Endothelial cell (in vitro differentiated cells): Measurements from ENCODE around the gene KDM1A. TPM values are rescaled to one million over a fixed set of nuclear protein-coding genes. Genes with fewer than 3 reads are reported as not detected.

ENCODE experiments used
- DNase-seq: peaks from one replicate; pipeline ENCODE4 v3.0.0; 2021; ENCODE audit warnings: low spot score
- H3K27ac Mint-ChIP-seq: one replicate; pipeline ENCODE4 v1.8.0; 2021; ENCODE audit warnings: mixed read lengths, inconsistent platforms; ENCODE audit not compliant: unreplicated experiment
- H3K27me3 Mint-ChIP-seq: one replicate; pipeline ENCODE4 v1.8.0; 2021; ENCODE audit warnings: mild to moderate bottlenecking, moderate library complexity, mixed read lengths, inconsistent platforms; ENCODE audit not compliant: unreplicated experiment
- H3K36me3 Mint-ChIP-seq: one replicate; pipeline ENCODE4 v1.8.0; 2021; ENCODE audit warnings: mild to moderate bottlenecking, low read depth, mixed read lengths, inconsistent platforms; ENCODE audit not compliant: unreplicated experiment
- H3K4me1 Mint-ChIP-seq: one replicate; pipeline ENCODE4 v1.8.0; 2021; ENCODE audit warnings: mild to moderate bottlenecking, mixed read lengths, inconsistent platforms; ENCODE audit not compliant: unreplicated experiment
- H3K4me3 Mint-ChIP-seq: one replicate; pipeline ENCODE4 v1.8.0; 2021; ENCODE audit warnings: mild to moderate bottlenecking, mixed read lengths, inconsistent platforms; ENCODE audit not compliant: unreplicated experiment
- H3K9me3 Mint-ChIP-seq: one replicate; pipeline ENCODE4 v1.8.0; 2021; ENCODE audit warnings: mixed read lengths, inconsistent platforms; ENCODE audit not compliant: unreplicated experiment
- total RNA-seq: library from RNA; stranded (reverse); fragmentation: NEBNext Ultra II Directional; extraction: Animal tissue kit (Norgen Biotek cat#: 25700); gene quantifications from one replicate; pipeline ENCODE4 v1.2.1, GENCODE V29; 2021; ENCODE audit not compliant: unreplicated experiment
- TF ChIP-seq, protein P1 (sequence below): fragments of 200-600 bp; sonication (generic); IDR thresholded peaks from one replicate; pipeline ENCODE4 v1.5.0; 2021; ENCODE audit warnings: antibody characterized with exemption; ENCODE audit not compliant: unreplicated experiment

KDM1A gene
- total RNA-seq, 1 donor from 2014 or later, result 105 TPM

DNA sequence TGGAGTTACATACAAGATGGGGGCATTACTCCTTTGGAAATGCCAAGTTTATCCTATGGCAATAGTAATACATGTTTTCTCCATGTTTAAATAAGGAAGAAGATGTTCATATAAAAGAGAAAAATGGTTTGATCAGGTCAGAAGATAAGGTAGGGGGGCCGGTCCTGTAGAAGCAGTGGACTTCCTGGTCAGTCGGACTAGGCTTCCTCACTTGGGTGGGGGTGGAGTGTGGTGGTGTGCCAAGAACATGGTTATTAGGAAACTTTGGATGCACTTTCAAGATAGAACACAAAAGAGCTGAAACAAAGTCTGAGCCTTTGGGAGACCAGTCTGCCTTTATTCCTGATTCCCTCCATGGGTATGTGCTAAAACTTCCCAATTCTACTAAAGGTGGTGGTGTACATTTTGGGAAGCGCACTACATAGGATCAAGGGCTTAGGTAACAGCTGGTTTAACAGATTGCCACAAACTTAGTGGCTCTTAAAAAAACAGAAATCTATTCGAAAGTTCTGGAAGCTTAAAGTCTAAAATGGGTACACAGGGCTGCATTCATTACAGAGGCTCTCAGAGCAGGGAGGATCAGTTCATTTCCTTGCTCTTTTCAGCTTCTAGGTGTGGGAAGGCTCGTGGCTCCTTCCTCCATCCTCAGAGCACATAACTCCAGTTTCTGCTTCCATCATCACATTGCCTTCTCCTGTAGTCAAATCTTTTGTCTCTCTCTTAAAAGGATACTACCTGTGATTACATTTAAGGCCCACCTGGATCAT is 64.6 kb downstream of the KDM1A start:
- Mint-ChIP-seq H3K9me3 (no peaks in the 10 kb centered on the region), H3K4me1 (peaks cover 19% of the 10 kb centered on the region), H3K27ac (no peak overlapping the region), H3K4me3 (peak overlapping the region; percentile 56), H3K36me3 (peaks cover 68% of the 10 kb centered on the region), H3K27me3 (peaks cover 13% of the 10 kb centered on the region)
- TF ChIP-seq, protein P1, sequence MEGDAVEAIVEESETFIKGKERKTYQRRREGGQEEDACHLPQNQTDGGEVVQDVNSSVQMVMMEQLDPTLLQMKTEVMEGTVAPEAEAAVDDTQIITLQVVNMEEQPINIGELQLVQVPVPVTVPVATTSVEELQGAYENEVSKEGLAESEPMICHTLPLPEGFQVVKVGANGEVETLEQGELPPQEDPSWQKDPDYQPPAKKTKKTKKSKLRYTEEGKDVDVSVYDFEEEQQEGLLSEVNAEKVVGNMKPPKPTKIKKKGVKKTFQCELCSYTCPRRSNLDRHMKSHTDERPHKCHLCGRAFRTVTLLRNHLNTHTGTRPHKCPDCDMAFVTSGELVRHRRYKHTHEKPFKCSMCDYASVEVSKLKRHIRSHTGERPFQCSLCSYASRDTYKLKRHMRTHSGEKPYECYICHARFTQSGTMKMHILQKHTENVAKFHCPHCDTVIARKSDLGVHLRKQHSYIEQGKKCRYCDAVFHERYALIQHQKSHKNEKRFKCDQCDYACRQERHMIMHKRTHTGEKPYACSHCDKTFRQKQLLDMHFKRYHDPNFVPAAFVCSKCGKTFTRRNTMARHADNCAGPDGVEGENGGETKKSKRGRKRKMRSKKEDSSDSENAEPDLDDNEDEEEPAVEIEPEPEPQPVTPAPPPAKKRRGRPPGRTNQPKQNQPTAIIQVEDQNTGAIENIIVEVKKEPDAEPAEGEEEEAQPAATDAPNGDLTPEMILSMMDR, result no peak
- no peak for DNase-seq

DNA sequence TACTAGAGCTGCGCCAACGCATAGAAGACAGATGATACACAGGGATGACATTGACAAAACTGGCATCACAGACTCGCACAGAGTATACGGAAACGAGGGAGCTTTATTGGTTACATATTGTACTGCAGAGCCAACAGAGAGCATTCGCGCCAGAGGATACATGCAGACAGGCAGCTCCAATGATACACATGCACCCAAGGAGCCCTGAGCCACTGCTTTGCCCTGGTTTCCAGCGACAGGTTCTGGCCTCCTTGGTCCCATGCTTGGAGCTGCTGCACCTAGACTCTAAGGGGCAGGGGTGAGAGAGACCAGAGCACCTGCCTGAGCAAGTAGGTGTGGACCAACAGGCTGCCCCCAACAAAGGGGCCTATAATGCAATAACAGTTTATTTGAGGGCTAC is 65.6 kb downstream of the KDM1A start:
- Mint-ChIP-seq H3K36me3 (peaks cover 60% of the 10 kb centered on the region), H3K27me3 (peaks cover 13% of the 10 kb centered on the region), H3K27ac (no peak overlapping the region), H3K4me1 (peaks cover 19% of the 10 kb centered on the region), H3K9me3 (no peaks in the 10 kb centered on the region), H3K4me3 (peak overlapping the region; percentile 56)
- TF ChIP-seq, protein P1, result no peak
- DNase-seq, result no peak

DNA sequence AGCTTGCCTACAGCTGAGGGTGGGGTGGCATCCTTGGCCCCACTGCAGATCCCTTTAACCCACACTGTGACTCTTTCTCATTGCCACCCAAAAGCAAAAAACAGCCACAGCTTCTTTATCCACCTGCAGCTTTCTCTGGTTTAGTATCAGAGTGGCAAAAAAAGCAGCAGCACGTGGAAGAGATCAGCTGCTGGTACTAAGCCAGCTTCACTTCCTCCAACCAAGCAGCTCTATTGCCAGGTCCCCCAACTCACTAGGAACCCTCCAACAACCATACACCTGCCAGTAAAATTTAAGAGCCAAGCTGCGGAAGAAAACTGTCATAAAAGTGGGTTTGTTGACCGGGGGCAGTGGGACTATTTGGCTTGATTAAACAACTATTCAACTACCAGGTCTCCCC is 66.4 kb downstream of the KDM1A start:
- Mint-ChIP-seq H3K36me3 (peaks cover 63% of the 10 kb centered on the region), H3K9me3 (no peaks in the 10 kb centered on the region), H3K4me3 (no peak overlapping the region), H3K4me1 (peaks cover 19% of the 10 kb centered on the region), H3K27me3 (peaks cover 10% of the 10 kb centered on the region), H3K27ac (no peak overlapping the region)
- no peak for DNase-seq
- TF ChIP-seq, protein P1, result no peak

DNA sequence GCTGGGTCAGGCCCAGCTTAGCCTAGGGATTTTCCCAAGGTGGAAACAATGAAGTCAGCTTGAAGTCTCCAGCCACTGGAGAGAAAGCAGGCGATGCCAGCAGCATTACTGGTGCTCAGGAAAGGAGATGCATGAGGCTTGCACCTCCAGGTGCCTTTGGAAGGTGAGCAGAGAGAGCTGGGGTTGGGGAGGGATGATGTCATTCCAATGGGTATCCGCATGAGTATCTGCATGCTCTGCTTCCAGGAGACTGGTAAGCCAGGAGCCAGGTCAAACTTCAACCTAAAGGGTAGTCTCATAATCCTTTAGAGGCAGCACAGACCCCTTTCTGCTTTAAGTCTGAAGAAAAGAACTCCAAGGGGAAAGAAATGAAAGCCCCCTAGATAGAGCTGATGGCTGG is 68.8 kb downstream of the KDM1A start:
- Mint-ChIP-seq H3K36me3 (peaks cover 62% of the 10 kb centered on the region), H3K4me3 (peak overlapping the region; percentile 37), H3K9me3 (no peaks in the 10 kb centered on the region), H3K4me1 (peaks cover 12% of the 10 kb centered on the region), H3K27ac (no peak overlapping the region), H3K27me3 (peaks cover 6% of the 10 kb centered on the region)
- TF ChIP-seq, protein P1, result no peak
- DNase-seq, result no peak

DNA sequence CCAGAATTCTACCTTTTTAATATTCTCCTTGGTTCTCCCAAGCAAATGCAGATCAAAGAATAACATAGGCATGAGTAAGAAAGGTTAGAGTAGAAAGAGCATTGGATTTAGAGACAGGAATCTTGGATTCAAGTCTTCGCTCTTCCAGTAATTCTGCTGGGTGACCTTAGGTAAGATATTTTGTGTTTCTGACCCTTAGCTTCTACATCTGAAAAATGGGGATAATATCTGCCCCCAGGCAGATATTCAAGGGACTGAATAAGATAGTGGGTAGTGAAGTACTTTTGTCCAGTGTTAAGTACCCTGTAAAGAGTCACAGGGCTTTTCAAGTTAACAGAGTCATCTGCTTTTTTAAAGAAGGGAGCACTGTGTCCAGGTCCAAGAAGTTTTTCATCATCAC is 70.8 kb downstream of the KDM1A start:
- TF ChIP-seq, protein P1, result no peak
- peaks cover 5% of the 10 kb centered on the region for H3K4me1 Mint-ChIP-seq
- peaks cover 8% of the 10 kb centered on the region for H3K27me3 Mint-ChIP-seq
- peak overlapping the region; percentile 52 for H3K4me3 Mint-ChIP-seq
- peak overlapping the region; percentile 7 for H3K27ac Mint-ChIP-seq
- peaks cover 63% of the 10 kb centered on the region for H3K36me3 Mint-ChIP-seq
- H3K9me3 Mint-ChIP-seq, result no peaks in the 10 kb centered on the region
- no peak for DNase-seq
